ENCODE results near the gene BRME1. TPM values are rescaled to one million over a fixed set of nuclear protein-coding genes. Genes with fewer than 3 reads are reported as not detected.

The BRME1 gene
- total RNA-seq, 1 experiment from 2014 or later = 6.7 TPM

GRCh38 chr19:13872339-13872694 lies 33.6 kb downstream of the BRME1 start:
- no peak overlapping the region for H2BK120ac ChIP-seq (ENCODE audit: low read depth, low read length, poor library complexity, severe bottlenecking)
- no peak overlapping the region for H2BK12ac ChIP-seq (ENCODE audit: insufficient read length, low read depth, low read length)
- H3K23ac ChIP-seq (ENCODE audit: insufficient read length, low read depth, low read length) = no peak overlapping the region
- H3K4me1 ChIP-seq (ENCODE audit: insufficient read depth, low read length) = no peaks in the 10 kb centered on the region
- H4K8ac ChIP-seq (replicated peaks; ENCODE audit: insufficient read length, low read depth, low read length) = no peak overlapping the region
- H3K27me3 Mint-ChIP-seq (ENCODE audit: low read depth) = peaks cover 100% of the 10 kb centered on the region
- no peak overlapping the region for H3K9ac ChIP-seq (ENCODE audit: extremely low read depth, insufficient read length, low read length)
- peaks cover 3% of the 10 kb centered on the region for H3K23me2 ChIP-seq (ENCODE audit: insufficient read length, low read depth, low read length, poor library complexity, severe bottlenecking)
- no peaks in the 10 kb centered on the region for H3K79me1 ChIP-seq (ENCODE audit: insufficient read depth, low read depth, low read length, poor library complexity, severe bottlenecking)
- no peak overlapping the region for H4K5ac ChIP-seq (ENCODE audit: insufficient read length, low read depth, low read length)
- WGBS (ENCODE audit: extremely low coverage, insufficient read length, low lambda C conversion rate) = no CpG with 5 or more reads among the region's 5 CpGs
- H3T11ph ChIP-seq (ENCODE audit: low read length) = no peak overlapping the region
- H3K56ac ChIP-seq (ENCODE audit: insufficient read length, low read depth, low read length) = no peak overlapping the region
- no peaks in the 10 kb centered on the region for H3K79me2 ChIP-seq (ENCODE audit: insufficient read depth, low read length)
- no peaks in the 10 kb centered on the region for H4K20me1 ChIP-seq (ENCODE audit: control insufficient read depth, insufficient read depth, insufficient read length)
- H3K27me3 ChIP-seq (ENCODE audit: insufficient read depth, low read length) = peaks cover 41% of the 10 kb centered on the region; the same call in 1 of the 2 replicates
- no peak for DNase-seq
- no peak overlapping the region for H3K18ac ChIP-seq (ENCODE audit: insufficient read length, low read depth, low read length)
- no peak overlapping the region for H2AFZ ChIP-seq (ENCODE audit: low read length)
- H2BK20ac ChIP-seq (ENCODE audit: low read depth, low read length, poor library complexity, severe bottlenecking) = no peak overlapping the region
- H3K14ac ChIP-seq (ENCODE audit: insufficient read depth, low read length) = no peak overlapping the region
- no peak overlapping the region for H3K27ac ChIP-seq (ENCODE audit: insufficient read length, low read depth, low read length)
- H3K4me2 ChIP-seq (ENCODE audit: insufficient read depth, insufficient read length, low read length) = no peak overlapping the region
- no peak overlapping the region for H2BK5ac ChIP-seq (ENCODE audit: insufficient read length, low read length)
- no peak overlapping the region for H3K4ac ChIP-seq (ENCODE audit: low read depth, low read length)
- H3K36me3 Mint-ChIP-seq (ENCODE audit: insufficient read depth in 1 of 3, low read depth in 3 of 3) = no peaks in the 10 kb centered on the region; a peak in 1 of 7 replicates
- H2AK5ac ChIP-seq (ENCODE audit: insufficient read length, low read length) = no peak overlapping the region
- TF ChIP-seq CTCF (conservative IDR thresholded peaks at IDR 0.05) = no peak
- no peak overlapping the region for H2BK15ac ChIP-seq (ENCODE audit: low read depth, low read length)
- no peaks in the 10 kb centered on the region for H3K9me3 ChIP-seq (ENCODE audit: control insufficient read depth, low read depth, low read length)
- H3K27ac Mint-ChIP-seq = no peak overlapping the region
- H4K91ac ChIP-seq (ENCODE audit: insufficient read length, low read depth, low read length) = no peak overlapping the region
- H3K4me3 Mint-ChIP-seq = peak overlapping the region; percentile 34 to 81; a peak in 4 of 5 replicates
- peaks cover 3 to 8% of the 10 kb centered on the region in 2 experiments for H3K4me1 Mint-ChIP-seq
- no peaks in the 10 kb centered on the region for H3K9me3 Mint-ChIP-seq
